ENCODE data around the gene CDCA4.

CDCA4 gene

GRCh38 chr14:104972301-104973134, 48.4 kb downstream of the CDCA4 start:
- no peak for DNase-seq

DNA sequence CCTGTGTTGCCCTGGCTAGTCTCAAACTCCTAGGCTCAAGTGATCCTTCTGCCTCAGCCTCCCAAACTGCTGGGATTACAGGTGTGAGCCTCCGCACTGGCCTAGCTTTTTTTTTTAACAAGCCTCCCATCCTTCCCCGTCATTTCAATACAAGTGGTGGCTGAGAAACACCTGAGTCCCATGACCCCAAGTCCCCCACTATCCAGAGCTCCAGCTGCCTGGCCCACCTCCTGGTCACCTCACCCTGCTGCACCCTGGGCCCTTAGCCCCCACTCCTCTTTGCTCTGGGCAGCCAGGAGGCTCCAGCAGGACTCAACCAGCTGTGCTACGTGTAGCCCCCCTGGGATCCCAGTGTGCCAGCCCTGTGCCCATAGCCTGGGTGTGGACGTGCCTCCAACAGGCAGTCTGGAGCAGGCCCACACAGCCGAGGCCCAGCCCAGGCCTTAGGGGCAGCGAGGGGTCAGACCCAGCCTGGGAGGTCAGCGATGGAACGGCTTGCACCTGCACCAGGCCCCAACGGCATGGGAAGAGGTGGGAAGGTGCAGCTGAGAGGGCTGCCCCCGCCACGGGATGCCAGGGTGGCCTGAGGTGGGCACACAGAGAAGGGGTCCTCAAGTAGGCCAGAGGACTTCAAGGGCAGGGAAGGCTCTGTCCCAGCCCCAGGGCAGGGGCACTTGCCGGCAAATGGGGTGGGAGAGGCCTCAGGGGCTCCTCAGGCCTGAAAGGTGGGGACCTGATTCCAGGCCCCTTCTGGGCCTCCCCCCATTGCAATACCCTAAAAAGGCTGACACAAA, 49.2 kb downstream of the CDCA4 start:
- DNase-seq = no peak

DNA sequence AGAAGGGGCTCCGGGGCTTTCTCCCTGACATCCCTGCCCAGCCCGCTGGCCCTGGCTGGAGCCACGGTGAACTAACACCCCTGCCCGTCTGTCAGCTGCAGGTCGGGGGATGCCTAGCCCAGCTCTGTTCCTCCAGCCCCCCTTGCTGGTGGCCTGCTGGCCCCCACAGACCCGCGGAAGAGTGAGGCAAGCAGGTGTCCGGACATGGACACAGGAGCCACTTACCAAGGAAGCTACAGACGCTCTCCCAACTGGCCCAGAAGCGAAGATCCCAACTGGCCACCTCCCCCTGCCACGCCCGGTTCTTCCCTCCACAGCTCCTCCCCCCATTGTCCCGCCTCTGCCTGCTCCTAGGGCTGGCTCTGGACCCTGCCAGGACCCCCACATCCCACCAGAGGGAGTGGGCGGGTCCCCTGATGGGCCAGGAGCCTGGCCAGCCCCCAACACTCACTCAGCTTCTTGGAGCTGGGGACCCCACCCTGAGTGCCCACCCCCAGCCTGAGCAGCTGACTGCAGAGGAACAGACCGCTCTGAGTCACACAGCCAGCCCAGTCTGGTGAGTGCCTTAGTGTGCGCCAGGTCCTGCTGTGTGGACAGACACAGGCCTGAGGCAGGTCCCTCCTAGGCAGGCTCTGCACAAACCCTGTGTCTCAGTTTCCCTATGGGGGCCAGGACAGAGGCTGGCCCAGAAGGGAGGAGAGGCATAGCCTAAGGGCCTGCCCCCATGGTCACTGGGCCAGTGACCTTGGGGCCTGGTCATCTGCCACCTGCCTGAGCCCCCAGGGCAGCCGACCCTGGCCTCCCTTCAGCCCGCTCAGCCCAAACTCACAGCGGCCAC, 50.4 kb downstream of the CDCA4 start:
- no peak for DNase-seq

GRCh38 chr14:104969741-104970230, 51.1 kb downstream of the CDCA4 start:
- no peak for DNase-seq

DNA sequence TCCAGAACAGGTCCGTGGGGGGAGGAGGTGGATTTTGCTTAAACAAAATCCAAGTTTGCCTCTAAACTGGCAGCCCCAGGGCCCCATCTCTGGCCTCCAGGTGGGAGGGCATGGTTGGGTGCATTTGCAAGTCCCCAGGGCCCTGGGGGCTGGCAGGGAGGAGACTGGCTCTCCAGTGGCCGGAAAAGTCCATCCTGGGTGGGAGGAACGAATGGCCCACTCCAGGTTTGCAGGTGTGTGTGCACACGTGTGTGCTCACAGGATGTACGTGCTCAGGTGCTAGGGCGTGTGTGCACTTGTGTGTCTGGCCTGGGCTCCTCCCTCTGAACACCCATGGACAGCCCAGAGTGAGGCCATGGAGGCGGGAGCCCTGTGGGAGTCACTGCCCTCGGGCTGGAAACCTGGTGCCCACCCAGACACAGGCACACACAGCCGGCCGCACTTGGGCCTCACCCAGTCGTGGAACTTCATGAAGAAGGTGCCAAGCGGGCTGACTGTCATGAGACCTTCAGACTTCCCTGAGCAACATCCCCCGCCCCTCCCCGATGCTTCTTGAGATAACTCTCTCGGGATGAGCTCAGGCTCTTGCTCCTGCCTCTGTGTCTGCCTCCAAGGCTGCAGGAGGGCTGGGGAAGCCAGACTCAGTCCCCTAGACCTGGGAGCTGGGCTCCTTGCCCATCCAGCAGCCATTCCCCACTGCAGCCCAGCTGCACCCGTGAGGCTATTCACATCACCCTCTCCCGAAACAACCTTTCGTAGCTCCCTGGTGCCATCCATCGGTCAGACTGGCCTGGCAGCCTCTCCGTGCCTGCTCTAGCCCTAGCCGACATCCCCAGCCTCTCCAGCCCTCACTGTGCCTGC, 52.1 kb downstream of the CDCA4 start:
- no peak for DNase-seq

GRCh38 chr14:104968153-104968527, 52.7 kb downstream of the CDCA4 start:
- DNase-seq = no peak

GRCh38 chr14:104967386-104968152, 53.3 kb downstream of the CDCA4 start:
- DNase-seq = no peak

GRCh38 chr14:104966981-104967385, 53.9 kb downstream of the CDCA4 start:
- DNase-seq = no peak

GRCh38 chr14:104966261-104966865, 54.5 kb downstream of the CDCA4 start:
- DNase-seq = no peak

GRCh38 chr14:104965561-104966231, 55.2 kb downstream of the CDCA4 start:
- DNase-seq = no peak

- no peak for DNase-seq
These were observed 56.3 kb downstream of the CDCA4 start for GRCh38 chr14:104964546-104964945.

Data from cortex of kidney (tissue), 1 donor.